CD4-positive, alpha-beta T cell treated with Interleukin-10 for 1 hour (primary cell): ENCODE results near the gene ACE2.
"Not testable (repeated sequence)": the region's sequence is repeated elsewhere in the genome, so short reads cannot be mapped to it uniquely, and the experiment has no call there.

Experiments
- DNase-seq: peaks from one replicate; pipeline ENCODE4 v3.0.0-alpha.2; 2020

Gene ACE2

DNA sequence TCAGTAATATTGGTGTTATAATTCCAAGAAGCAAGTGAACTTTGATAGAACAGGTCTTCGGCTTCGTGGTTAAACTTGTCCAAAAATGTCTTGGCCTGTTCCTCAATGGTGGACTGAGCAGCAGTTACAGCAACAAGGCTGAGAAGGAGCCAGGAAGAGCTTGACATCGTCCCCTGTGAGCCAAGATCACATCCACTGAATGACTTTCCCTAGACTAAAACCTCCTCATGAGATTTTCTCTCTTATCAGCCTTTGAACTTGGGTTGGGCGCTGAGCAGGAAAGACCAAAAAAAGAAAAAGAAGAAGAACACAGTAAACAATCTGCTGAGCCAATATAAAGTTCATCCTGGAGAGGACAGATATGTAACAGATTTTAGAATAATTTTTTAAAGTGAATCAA, at the start of gene ACE2:
ACE2 (minus strand) TSS at position 216 of the 400 bp plus-strand sequence; CDS start at position 167, 49 bp downstream.
- no peak for DNase-seq

GRCh38 chrX:15647510-15647909, 46.8 kb upstream of the ACE2 start:
- not testable (repeated sequence) for DNase-seq

GRCh38 chrX:15646543-15646942, 45.8 kb upstream of the ACE2 start:
- no peak for DNase-seq

DNA sequence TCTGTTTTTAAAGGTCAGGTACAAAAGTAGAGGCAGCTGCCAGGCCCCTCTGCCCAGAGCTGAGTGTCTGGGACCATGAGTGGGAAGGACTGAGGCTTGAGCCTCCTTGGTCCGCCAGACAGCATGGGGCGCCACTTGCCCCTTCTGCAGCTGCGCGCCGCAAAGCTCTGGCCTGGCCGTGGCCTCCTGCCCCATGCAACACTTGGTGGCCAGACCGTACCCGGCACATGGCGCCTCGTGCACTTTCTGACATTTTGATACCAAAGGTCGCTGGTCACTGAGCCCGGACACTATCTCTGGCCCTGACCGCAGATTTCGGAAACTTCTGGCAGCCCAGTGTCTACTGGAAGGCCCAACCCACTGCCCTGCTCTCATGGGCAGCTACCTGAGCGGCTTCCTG, 45.3 kb upstream of the ACE2 start:
- no peak for DNase-seq

- no peak for DNase-seq
These were observed 44.5 kb upstream of the ACE2 start for GRCh38 chrX:15645266-15645665.

GRCh38 chrX:15644560-15644872, 43.8 kb upstream of the ACE2 start:
- no peak for DNase-seq

DNA sequence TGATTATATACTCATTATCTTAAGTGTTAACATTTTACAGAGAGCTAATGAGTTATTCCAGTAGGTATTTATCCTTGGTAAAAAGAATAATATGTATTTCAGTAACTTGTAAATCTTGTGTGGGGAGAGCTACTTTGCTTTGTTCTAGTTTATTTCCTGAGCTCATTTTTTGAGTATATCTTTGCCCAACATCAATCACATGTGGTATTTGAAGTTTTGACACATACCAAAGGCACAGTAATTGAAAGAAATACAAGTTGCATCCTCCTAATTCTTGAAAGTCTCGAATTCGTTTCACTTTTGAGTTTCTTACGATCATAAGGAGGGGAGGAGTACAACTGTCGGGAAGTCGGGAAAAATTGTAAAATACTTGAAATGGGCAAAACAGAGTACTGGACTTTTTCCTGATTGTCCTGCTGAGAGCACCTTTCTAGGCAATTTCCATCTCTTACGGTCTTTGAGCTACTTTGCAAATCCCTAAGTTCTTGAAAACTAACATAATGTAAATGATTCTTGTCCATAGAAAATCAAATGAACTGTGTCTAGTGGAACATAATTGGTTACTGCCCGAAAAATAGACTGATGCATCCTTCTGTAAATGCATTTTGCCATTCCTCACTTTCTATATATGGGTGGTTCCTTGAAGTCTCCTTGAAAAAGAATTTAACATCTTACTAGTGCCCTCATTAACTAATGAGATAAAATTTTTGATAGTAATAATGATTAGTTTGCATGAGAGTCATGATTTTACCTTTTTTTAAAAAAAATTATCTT, 43.2 kb upstream of the ACE2 start:
- DNase-seq, result no peak

DNA sequence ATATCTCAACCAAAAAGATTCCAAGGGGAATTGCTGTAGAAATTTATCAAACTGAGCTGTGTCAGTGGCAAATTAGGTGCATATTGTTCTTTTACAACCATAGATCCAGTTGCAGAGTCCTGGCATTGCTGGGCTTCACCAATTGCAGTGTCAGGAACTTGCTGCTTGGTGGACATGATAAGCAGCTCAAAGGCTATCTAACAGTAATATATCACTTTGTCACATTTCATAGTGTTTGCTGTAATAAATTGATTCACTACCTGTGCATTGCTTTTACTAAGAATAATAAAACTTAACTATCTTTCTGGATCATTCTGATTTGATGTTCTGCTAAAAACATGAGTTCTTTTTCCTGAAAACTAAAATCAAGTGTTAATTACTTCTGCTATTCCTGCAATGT, 30.9 kb upstream of the ACE2 start:
- DNase-seq, result no peak

DNA sequence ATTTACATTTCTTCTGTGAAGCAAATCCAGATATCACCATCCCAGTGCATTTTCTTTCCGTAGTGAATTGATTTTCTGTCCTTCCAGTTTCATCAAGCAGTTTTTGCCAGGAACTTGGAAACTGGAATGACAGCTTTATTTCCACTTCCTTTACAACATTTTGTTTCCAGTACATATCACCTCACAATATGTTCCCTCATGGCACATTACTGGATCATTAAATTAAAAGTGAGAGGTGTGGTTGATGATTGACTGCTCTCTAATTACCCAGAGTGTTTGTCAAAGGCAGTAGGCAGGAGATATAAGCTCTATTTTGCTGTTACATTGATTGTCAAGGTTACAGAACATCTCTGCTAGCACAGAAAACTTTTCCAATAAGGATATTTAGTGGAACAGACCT, 22.3 kb upstream of the ACE2 start:
- no peak for DNase-seq

GRCh38 chrX:15619053-15619755, 18.4 kb upstream of the ACE2 start:
- no peak for DNase-seq

- DNase-seq, result no peak
These were observed 16.4 kb upstream of the ACE2 start for GRCh38 chrX:15617111-15617510.

- DNase-seq, result no peak
These were observed 15.8 kb upstream of the ACE2 start for GRCh38 chrX:15616531-15616930.

DNA sequence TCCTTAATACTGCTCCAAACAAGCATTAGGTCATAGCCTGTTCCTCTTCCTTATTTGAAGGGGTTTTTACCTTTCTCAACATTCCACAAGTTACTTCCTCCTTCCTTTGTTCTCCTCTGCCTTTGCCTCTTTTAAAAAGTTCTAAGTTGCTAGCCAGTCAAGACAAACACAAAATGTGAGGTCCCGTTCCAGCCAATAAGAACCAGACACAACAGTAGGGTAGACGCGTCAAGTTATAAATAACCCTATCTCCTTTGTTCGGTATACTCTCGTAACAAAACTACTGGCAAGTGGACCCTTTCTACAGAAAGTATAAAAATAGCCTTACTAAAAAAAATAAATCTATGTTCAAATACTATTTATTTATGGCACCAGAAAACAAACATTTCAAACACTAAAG, 6.3 kb upstream of the ACE2 start:
- DNase-seq, result no peak

GRCh38 chrX:15606136-15606535, 5.4 kb upstream of the ACE2 start:
- no peak for DNase-seq

DNA sequence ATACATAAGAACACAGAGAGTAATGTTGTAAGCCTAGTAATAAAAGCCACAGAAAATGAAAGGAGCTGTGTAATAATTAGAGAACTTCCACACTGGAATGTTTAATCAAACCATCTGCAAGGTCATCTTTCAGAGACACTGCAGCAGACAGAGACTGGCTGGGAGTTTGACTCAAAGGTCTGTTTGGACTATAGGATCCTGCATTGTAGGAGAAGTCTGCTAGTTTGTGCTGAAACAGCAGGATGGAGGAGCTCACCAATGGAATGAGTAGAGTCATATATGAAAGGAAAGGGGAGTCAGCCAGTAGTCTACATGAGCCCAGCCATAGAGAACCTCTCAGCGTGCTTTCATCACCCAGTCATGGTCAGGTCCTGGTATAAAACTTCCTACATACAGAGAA, 4.5 kb upstream of the ACE2 start:
- DNase-seq, result no peak

DNA sequence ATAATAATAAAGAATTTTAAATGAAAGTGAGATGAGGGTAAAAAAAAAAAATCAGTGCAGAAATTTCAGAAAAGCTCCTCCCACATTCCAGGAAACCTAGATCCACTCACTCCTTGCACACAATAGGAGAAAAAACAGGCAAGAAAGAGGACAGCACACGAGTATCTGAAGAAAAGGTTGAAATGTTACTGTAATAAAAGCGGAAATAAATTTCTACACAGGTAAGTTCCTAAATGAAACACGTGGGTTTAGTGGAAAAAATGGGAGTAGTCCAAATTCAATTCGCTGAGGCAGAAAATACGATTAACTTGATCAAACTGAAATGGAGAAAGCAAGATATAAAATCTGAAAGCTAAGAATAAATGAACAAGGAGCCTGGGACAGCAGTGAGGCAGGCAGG, 2.0 kb upstream of the ACE2 start:
- no peak for DNase-seq

- no peak for DNase-seq
These were observed 1.2 kb upstream of the ACE2 start for GRCh38 chrX:15601932-15602331.

- no peak for DNase-seq
These were observed 711 bp downstream of the ACE2 start for GRCh38 chrX:15600049-15600448.

- no peak for DNase-seq
These were observed 1.3 kb downstream of the ACE2 start for GRCh38 chrX:15599461-15599860.

- no peak for DNase-seq
These were observed 2.7 kb downstream of the ACE2 start for GRCh38 chrX:15598026-15598425.

- DNase-seq, result no peak
These were observed 6.4 kb downstream of the ACE2 start for GRCh38 chrX:15594371-15594770.

GRCh38 chrX:15579778-15580747, 20.7 kb downstream of the ACE2 start:
- no peak for DNase-seq

DNA sequence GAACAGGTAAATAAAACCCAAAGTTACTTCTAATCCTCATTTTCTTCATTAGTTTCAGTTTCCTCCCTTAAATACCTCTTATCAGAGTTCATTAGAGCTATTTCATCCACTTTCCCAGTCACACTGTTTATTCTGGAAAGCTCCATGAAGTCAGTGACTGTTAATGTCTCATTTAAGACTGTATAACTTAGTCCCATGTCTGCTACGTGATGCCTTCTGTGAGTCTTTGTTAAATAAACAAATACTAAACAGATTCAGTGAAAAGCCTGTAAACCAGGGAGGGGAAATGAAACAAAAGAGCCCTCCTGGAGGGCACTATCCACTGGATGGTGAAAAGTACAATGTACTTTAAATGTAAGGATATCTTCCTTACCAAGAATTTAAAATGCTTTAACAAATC, 24.7 kb downstream of the ACE2 start:
- no peak for DNase-seq

- DNase-seq, result no peak
These were observed 26.7 kb downstream of the ACE2 start for GRCh38 chrX:15574017-15574416.
